Activated CD4-positive, alpha-beta T cell treated with anti-CD3 and anti-CD28 coated beads, Interleukin-2, amount 10 ng/mL, durations not matched to agents 7 days and 5 days (primary cell): ENCODE measurements around the gene KCNMB4. TPM values are rescaled to one million over a fixed set of nuclear protein-coding genes. Genes with fewer than 3 reads are reported as not detected.
"Not testable (repeated sequence)": the region's sequence is repeated elsewhere in the genome, so short reads cannot be mapped to it uniquely, and the experiment has no call there.

Experiments used
- CTCF ChIA-PET: fragments of 350-600 bp; sonication (Branson Sonifier 250); formaldehyde crosslinking; loops from one replicate; lab custom pipeline; 2021; ENCODE audit warnings: antibody characterized with exemption; lab: Charles Lee
- POLR2A ChIA-PET: fragments of 350-600 bp; sonication (Branson Sonifier 250); formaldehyde crosslinking; loops from one replicate; lab custom pipeline; 2021; ENCODE audit warnings: antibody characterized with exemption; lab: Charles Lee
- DNase-seq: peaks from one replicate; pipeline ENCODE4 v3.0.0-alpha.2; 2020
- H3K27ac Mint-ChIP-seq: one replicate; pipeline ENCODE4 v1.8.0; 2021; ENCODE audit warnings: mild to moderate bottlenecking, moderate library complexity, mixed read lengths
- H3K27me3 Mint-ChIP-seq: one replicate; pipeline ENCODE4 v1.8.0; 2021; ENCODE audit warnings: mixed read lengths
- H3K36me3 Mint-ChIP-seq: one replicate; pipeline ENCODE4 v1.8.0; 2021; ENCODE audit warnings: low read depth, mixed read lengths
- H3K4me1 Mint-ChIP-seq: one replicate; pipeline ENCODE4 v1.8.0; 2021; ENCODE audit warnings: mixed read lengths
- H3K4me3 Mint-ChIP-seq: one replicate; pipeline ENCODE4 v1.8.0; 2021; ENCODE audit warnings: mild to moderate bottlenecking, moderate library complexity, mixed read lengths
- H3K9me3 Mint-ChIP-seq: one replicate; pipeline ENCODE4 v1.8.0; 2021; ENCODE audit warnings: mixed read lengths
- total RNA-seq, 2 experiments: library from RNA; stranded (reverse); gene quantifications; one replicate each; pipeline ENCODE4 v1.2.3, GENCODE V29; 2021

KCNMB4 gene
- total RNA-seq, 2 experiments from 2014 or later: 0.50 to 0.79 TPM

DNA sequence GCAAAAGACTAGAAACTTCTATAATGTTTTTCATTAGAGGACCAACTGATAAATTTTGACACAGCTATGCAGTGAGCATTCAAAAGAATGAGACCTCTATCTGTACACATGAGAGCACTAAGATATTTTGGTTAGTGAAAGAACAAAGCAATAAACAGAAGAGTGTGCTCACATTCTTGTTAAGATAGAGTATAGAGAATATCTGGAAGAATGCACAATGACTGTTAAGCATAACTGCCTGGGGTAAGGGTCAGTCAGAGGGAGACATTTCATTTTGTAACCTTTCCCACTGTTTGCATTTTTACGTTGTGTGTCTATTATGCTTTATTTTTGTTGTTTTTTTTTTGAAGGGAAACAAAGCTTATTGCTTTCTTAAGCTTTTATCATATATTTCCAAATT, 20.7 kb downstream of the KCNMB4 start:
- H3K4me3 Mint-ChIP-seq: no peak overlapping the region
- H3K36me3 Mint-ChIP-seq: no peaks in the 10 kb centered on the region
- no peak overlapping the region for H3K27ac Mint-ChIP-seq
- H3K9me3 Mint-ChIP-seq: peaks cover 4% of the 10 kb centered on the region
- CTCF ChIA-PET: no interaction called here
- H3K27me3 Mint-ChIP-seq: no peaks in the 10 kb centered on the region
- no peak for DNase-seq
- H3K4me1 Mint-ChIP-seq: no peaks in the 10 kb centered on the region
- POLR2A ChIA-PET: no interaction called here

DNA sequence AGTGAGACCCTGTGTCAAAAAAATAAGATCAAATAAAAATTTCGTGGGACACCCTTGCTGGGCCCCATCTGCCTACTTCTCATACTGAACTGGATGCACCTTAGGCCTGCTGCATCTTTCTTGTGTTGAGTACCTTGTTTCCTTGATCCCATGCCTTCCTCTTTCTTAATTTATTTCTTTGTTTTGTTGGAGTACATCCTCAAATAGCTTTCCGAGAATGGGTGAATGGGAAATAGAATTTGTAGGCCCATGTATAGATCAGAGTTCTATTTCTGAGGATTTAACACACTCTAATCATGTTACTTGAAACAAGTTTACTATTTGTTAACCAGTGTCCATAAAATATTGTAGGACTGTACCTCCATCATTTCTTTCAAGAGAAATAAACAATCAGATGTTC, 23.6 kb downstream of the KCNMB4 start:
- no peak for DNase-seq
- CTCF ChIA-PET: no interaction called here
- no peaks in the 10 kb centered on the region for H3K4me1 Mint-ChIP-seq
- H3K9me3 Mint-ChIP-seq: peaks cover 4% of the 10 kb centered on the region
- no peak overlapping the region for H3K4me3 Mint-ChIP-seq
- H3K36me3 Mint-ChIP-seq: no peaks in the 10 kb centered on the region
- H3K27ac Mint-ChIP-seq: no peak overlapping the region
- no peaks in the 10 kb centered on the region for H3K27me3 Mint-ChIP-seq
- POLR2A ChIA-PET: no interaction called here

DNA sequence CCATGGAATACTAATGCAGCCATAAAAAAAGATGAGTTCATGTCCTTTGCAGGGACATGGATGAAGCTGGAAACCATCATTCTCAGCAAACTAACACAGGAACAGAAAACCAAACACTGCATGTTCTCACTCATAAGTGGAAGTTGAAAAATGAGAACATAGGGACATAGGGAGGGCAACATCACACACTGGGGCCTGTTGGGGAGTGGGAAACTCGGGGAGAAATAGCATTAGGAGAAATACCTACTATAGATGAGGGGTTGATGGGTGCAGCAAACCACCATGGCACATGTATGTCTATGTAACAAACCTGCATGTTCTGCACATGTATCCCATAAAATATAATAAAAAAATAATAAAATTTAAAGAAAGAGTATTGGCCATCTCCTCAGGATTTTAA, 26.5 kb downstream of the KCNMB4 start:
- CTCF ChIA-PET, POLR2A ChIA-PET, H3K27ac Mint-ChIP-seq, H3K9me3 Mint-ChIP-seq, H3K4me1 Mint-ChIP-seq, H3K36me3 Mint-ChIP-seq, DNase-seq, H3K4me3 Mint-ChIP-seq, H3K27me3 Mint-ChIP-seq: not testable (repeated sequence)

DNA sequence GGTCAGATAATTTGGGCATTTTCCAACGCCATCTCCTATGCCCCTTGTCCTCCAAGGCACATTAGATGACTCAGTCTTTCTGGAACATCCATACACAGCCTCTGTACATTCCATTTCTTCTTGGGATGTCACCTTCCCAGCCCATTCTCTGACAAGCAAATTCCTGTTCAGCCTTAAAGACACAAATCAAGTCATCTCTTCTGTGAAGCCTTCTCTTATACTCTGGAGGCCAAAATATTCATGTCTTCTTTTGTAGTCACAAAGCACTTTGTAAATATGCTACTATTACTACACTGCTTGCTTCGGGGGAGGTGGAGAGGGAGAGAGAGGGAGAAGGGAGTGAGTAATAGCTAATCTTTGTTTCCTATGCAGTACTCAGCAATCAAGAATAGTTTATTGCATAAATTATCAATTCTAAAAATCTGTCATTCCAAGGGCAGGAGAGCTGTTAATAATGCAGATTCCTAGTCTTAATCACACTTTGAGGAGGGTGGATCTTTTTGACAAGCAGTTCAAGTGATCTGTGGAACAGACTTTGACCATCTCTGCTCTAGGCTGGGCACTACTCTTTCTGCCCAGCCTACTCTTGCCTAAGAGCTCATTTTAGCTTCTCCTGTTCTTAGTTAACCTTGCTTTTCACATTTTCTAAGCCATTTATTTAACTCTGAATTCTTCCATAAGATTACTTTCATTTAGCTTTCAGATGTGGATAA, 27.9 kb downstream of the KCNMB4 start:
- CTCF ChIA-PET: interaction anchor here (0.7 kb wide), 1 partner anchor 10 kb away, joined by 5 read pairs; no protein-coding TSS in a partner anchor
- DNase-seq: no peak
- no peak overlapping the region for H3K4me3 Mint-ChIP-seq
- H3K9me3 Mint-ChIP-seq: peaks cover 4% of the 10 kb centered on the region
- H3K4me1 Mint-ChIP-seq: no peaks in the 10 kb centered on the region
- no peaks in the 10 kb centered on the region for H3K36me3 Mint-ChIP-seq
- POLR2A ChIA-PET: no interaction called here
- H3K27ac Mint-ChIP-seq: no peak overlapping the region
- no peaks in the 10 kb centered on the region for H3K27me3 Mint-ChIP-seq

DNA sequence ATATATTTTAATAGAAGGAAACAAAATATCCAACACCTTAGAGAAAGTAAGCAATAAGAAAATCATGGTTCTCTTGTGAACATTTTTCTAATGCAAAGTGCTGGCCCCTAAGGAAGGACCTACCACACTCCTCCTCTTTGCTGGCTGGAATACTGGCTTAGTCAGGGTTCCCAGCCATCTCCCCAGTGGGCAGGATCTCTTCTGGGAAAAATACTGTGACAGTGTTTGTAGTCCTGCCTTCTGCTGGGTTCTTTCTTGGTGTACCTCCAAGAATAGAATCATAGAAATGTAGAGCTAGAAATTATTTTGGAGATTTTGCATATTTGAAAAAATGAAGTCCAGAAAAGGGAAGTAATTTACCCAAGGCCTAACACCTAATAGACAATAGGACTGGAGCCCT, 31.9 kb downstream of the KCNMB4 start:
- H3K27ac Mint-ChIP-seq: no peak overlapping the region
- POLR2A ChIA-PET: no interaction called here

DNA sequence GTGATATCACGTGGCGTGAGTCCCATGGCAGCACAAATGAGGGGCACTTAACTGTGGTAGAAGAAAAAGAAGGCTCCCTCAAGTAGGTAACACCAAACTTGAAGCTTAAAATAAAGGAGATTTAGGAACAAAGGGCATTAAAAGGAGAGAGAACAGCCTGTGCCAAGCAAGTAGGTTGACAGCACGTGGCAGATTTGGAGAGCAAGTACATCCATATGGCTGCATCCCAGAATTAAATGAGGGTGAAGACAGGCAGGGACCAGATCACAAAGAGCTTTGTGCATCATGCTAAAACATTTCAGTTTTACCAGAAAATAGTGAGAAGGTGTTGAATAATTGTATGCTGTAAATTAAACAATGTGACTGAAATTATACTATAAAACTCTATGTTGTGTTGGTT, 32.8 kb downstream of the KCNMB4 start:
- H3K4me3 Mint-ChIP-seq: no peak overlapping the region
- no peak overlapping the region for H3K27ac Mint-ChIP-seq
- no peaks in the 10 kb centered on the region for H3K9me3 Mint-ChIP-seq
- H3K4me1 Mint-ChIP-seq: no peaks in the 10 kb centered on the region
- CTCF ChIA-PET: no interaction called here
- DNase-seq: no peak
- peaks cover 2% of the 10 kb centered on the region for H3K36me3 Mint-ChIP-seq
- no peaks in the 10 kb centered on the region for H3K27me3 Mint-ChIP-seq
- POLR2A ChIA-PET: no interaction called here

More for the DNA sequence above, 31.9 kb downstream of the KCNMB4 start:
- no peaks in the 10 kb centered on the region for H3K9me3 Mint-ChIP-seq
- no peak for DNase-seq
- H3K4me3 Mint-ChIP-seq: no peak overlapping the region
- peaks cover 2% of the 10 kb centered on the region for H3K36me3 Mint-ChIP-seq
- CTCF ChIA-PET: no interaction called here
- no peaks in the 10 kb centered on the region for H3K27me3 Mint-ChIP-seq
- no peaks in the 10 kb centered on the region for H3K4me1 Mint-ChIP-seq

DNA sequence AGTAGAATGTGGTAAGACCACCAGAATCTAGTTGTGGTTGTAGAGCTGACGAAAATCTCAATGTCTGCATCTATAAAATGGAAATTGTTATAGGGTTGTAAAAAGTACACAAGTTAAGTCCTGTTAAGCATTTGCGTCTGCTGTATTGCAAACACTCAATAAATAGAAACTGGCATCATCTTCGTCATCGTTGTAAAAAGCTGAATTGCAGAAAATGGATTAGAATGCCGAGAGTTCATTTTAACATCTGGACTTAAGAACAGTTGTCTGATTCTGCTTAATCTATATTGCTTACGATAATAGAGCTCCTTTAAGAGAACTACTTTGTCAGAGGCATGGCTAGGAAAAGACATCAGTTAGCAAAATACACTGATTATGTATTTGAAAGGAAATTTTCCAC, 33.2 kb downstream of the KCNMB4 start:
- Mint-ChIP-seq H3K9me3 (no peaks in the 10 kb centered on the region), H3K4me1 (no peaks in the 10 kb centered on the region), H3K36me3 (peaks cover 2% of the 10 kb centered on the region), H3K27me3 (no peaks in the 10 kb centered on the region), H3K4me3 (no peak overlapping the region), H3K27ac (no peak overlapping the region)
- POLR2A ChIA-PET: no interaction called here
- DNase-seq: no peak
- CTCF ChIA-PET: no interaction called here

DNA sequence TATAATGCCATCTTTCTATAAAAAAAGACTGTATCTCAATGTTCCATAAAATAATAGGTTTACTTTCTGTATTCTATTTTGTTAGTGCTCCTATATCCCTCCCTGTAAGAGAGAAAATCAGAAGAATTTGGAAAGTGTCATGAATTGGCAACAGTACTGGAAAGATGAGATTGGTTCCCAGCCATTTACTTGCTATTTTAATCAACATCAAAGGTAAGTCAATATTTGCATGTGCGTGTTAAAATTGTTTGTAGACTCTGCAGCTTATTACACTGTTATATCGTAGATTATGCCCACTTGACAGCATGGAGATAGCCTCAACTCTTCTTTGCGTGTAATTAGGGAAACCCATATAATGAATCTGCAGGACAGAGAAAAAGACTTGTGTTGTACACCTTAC, 34.0 kb downstream of the KCNMB4 start:
- Mint-ChIP-seq H3K4me1 (no peaks in the 10 kb centered on the region), H3K27me3 (no peaks in the 10 kb centered on the region), H3K27ac (no peak overlapping the region), H3K36me3 (peaks cover 2% of the 10 kb centered on the region), H3K9me3 (no peaks in the 10 kb centered on the region), H3K4me3 (no peak overlapping the region)
- CTCF ChIA-PET: no interaction called here
- DNase-seq: no peak
- POLR2A ChIA-PET: no interaction called here

DNA sequence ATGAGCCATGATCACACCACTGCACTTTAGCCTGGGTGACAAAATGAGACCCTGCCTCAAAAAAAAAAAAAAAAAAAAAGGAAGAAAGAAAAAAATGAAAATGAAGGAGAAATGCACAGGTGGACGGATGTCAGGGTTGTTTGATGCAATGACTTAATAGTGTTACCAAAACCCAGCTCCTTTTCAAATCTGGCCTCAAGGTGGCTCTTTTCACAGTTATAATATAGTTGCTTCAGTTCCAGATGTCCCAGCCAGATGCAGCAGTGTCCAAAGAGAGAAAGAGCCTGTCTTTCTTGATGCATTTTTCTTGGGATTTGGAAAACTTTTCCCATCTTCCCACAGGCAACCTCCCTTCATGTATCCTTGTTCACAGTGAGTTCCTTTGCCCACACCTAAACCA, 36.5 kb downstream of the KCNMB4 start:
- ChIA-PET POLR2A (no interaction called here), CTCF (no interaction called here)
- Mint-ChIP-seq H3K36me3 (peaks cover 2% of the 10 kb centered on the region), H3K4me1 (no peaks in the 10 kb centered on the region), H3K27me3 (no peaks in the 10 kb centered on the region), H3K4me3 (no peak overlapping the region), H3K9me3 (no peaks in the 10 kb centered on the region), H3K27ac (no peak overlapping the region)
- DNase-seq: no peak

DNA sequence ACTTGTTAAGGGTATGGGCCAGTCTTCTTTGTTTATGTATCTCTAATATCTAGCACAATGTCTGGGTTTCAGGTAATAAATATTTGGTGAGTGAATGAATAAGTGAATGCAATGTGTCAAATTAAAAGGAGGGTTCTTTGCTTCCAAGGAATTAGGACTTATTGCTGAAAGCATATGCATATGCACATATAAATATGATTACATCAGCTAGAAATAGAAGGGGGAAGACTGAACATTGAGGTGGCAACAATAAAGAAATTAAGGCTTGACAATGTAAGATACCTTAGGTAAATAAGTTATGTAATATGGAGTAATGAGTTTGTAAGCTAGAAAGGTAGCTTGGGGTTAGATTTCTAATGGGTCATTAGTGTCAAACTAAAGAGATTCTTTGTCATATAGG, 37.7 kb downstream of the KCNMB4 start:
- DNase-seq: no peak
- Mint-ChIP-seq H3K9me3 (no peaks in the 10 kb centered on the region), H3K4me3 (no peak overlapping the region), H3K27me3 (no peaks in the 10 kb centered on the region), H3K36me3 (peaks cover 2% of the 10 kb centered on the region), H3K4me1 (no peaks in the 10 kb centered on the region), H3K27ac (no peak overlapping the region)
- CTCF ChIA-PET: interaction anchor here (0.9 to 1.2 kb wide), 2 partner anchors 10 to 19 kb away, joined by 4 to 5 read pairs; no protein-coding TSS in a partner anchor
- POLR2A ChIA-PET: no interaction called here

DNA sequence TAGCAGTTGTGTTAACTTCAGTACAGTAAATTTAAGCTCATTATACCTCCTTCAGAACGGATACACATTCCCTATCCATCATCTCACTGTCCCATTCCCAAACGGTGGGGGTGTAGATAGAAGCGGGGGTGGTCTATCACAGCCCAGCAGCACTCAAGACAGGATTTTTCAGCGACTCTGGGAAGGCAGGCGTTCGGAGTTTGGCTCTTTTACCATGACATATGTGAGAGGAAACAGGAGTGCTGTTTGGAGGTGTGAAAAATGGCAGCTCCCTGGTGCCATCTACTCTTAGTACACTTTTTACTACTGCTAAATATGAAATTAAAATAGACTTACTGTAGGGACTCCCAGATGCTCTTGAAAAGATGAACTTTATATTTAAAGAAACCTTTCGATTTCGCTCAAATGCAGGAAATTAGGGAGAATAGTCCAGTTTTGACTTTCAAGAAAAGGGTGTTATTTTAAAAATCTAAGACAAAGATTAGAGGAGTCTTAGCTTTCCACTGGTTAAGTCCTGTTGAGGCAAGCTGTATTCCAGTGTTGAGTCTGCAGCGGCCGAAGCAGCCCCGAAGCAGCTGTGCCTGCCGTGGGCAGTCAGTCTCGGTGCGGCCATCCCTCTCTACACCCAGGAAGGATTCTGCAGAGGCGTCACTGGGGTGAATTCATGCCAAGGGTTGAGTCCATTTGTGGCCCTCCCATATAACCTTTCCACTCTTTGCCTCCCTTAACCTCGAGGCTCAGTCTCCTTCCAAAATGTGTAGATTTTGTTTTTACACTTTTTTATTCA, 42.1 kb downstream of the KCNMB4 start:
- POLR2A ChIA-PET: no interaction called here

DNA sequence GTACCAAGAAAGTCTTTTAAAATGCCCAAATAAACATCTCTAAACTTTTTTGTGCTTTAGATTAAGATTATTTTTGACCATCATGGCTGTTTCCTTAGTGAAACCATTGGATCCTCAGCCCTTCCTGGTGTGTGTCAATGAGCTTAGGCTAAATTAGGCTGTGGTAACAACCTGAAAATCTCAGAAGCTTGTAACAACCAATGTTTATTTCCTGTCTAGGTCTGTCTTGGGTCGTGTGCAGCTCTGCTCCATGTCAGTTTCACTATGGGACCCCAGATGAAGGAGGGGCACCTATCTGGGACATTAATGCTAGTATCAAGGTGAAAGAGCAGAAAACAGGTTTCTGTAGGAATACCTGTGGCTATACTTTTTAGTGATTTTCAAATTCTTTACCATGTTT, 49.9 kb downstream of the KCNMB4 start:
- Mint-ChIP-seq H3K4me1 (peaks cover 9% of the 10 kb centered on the region), H3K27me3 (no peaks in the 10 kb centered on the region), H3K27ac (no peak overlapping the region), H3K4me3 (no peak overlapping the region), H3K9me3 (peaks cover under 1% of the 10 kb centered on the region), H3K36me3 (no peaks in the 10 kb centered on the region)
- ChIA-PET POLR2A (interaction anchor here (0.5 kb wide), 1 partner anchor 741 kb away, joined by 3 read pairs; no protein-coding TSS in a partner anchor), CTCF (no interaction called here)
- DNase-seq: no peak

More for the DNA sequence above, 42.1 kb downstream of the KCNMB4 start:
- CTCF ChIA-PET: no interaction called here
- H3K36me3 Mint-ChIP-seq: no peaks in the 10 kb centered on the region
- H3K9me3 Mint-ChIP-seq: peaks cover 1% of the 10 kb centered on the region
- H3K4me3 Mint-ChIP-seq: no peak overlapping the region
- H3K27ac Mint-ChIP-seq: no peak overlapping the region
- no peaks in the 10 kb centered on the region for H3K4me1 Mint-ChIP-seq
- no peaks in the 10 kb centered on the region for H3K27me3 Mint-ChIP-seq
- DNase-seq: no peak

DNA sequence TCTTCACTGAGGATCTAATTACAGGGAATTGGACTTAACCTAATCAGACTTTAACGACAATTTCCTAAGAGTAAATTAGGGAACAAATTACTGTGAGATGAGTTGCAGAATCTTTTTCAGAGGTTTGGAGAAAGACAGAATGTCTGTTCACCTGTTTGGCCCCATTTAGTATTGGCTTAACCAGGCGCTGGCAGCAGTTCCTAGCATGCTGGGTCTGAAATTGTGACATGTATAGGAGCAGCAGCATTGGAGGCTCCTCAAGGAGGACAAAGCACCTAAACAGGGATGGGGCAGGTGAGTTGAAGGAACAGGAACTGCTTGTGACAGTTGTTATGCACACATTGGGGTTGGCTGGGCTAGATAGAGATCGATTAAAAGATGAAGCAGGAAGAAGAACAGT, 51.0 kb downstream of the KCNMB4 start:
- POLR2A ChIA-PET: no interaction called here
- H3K9me3 Mint-ChIP-seq: no peaks in the 10 kb centered on the region
- H3K4me1 Mint-ChIP-seq: peaks cover 9% of the 10 kb centered on the region
- no peak for DNase-seq
- no peak overlapping the region for H3K4me3 Mint-ChIP-seq
- no peaks in the 10 kb centered on the region for H3K27me3 Mint-ChIP-seq
- H3K36me3 Mint-ChIP-seq: no peaks in the 10 kb centered on the region
- CTCF ChIA-PET: no interaction called here
- no peak overlapping the region for H3K27ac Mint-ChIP-seq
